Left ventricle myocardium inferior (tissue), 1 donor: ENCODE measurements around the gene TCF7L1. TPM values are rescaled to one million over a fixed set of nuclear protein-coding genes. Genes with fewer than 3 reads are reported as not detected.
A peak's percentile ranks its signal among the peaks of the same experiment; 100 is the strongest.

ENCODE experiments used
- DNase-seq: peaks from one replicate; pipeline ENCODE4 v3.0.0-alpha.2; 2020
- H3K27ac ChIP-seq: fragments of 200-600 bp; replicated peaks from 2 replicates; pipeline ENCODE4 v1.8.0; 2021
- H3K27me3 ChIP-seq: fragments of 200-600 bp; 2 replicates; pipeline ENCODE4 v1.8.0; 2021; ENCODE audit warnings: low read depth
- H3K36me3 ChIP-seq: fragments of 200-600 bp; 2 replicates; pipeline ENCODE4 v1.8.0; 2021
- H3K4me1 ChIP-seq: fragments of 200-600 bp; 2 replicates; pipeline ENCODE4 v1.8.0; 2021
- H3K4me3 ChIP-seq: fragments of 200-600 bp; 2 replicates; pipeline ENCODE4 v1.8.0; 2021; ENCODE audit warnings: mild to moderate bottlenecking, moderate library complexity
- H3K9me3 ChIP-seq: fragments of 200-600 bp; replicated peaks from 2 replicates; pipeline ENCODE4 v1.8.0; 2021
- CTCF ChIP-seq: fragments of 200-600 bp; IDR thresholded peaks from 2 replicates; pipeline ENCODE4 v1.8.0; 2021; ENCODE audit warnings: antibody characterized with exemption, mild to moderate bottlenecking, borderline replicate concordance
- intact Hi-C: fragments of 100-400 bp; cut with micrococcal nuclease; formaldehyde crosslinking; loops from one replicate; pipeline ENCODE4 v1.11.0; 2022
- total RNA-seq: library from RNA; stranded (reverse); fragmentation: NEBNext Ultra II Directional; extraction: Animal tissue kit (Norgen Biotek cat#: 25700); gene quantifications from one replicate; pipeline ENCODE4 v1.2.1, GENCODE V29; 2021
- donor health status: DM: no; HTN: yes; CAD: no; lungs with severe emphysema.

TCF7L1 gene
- total RNA-seq, 1 donor from 2014 or later: 7.0 TPM

GRCh38 chr2:85247610-85248009, 114.4 kb downstream of the TCF7L1 start:
- Histone ChIP-seq H3K4me3 (no peak overlapping the region), H3K4me1 (peaks cover 87% of the 10 kb centered on the region), H3K27ac (peak overlapping the region; percentile 79), H3K9me3 (no peaks in the 10 kb centered on the region), H3K27me3 (no peaks in the 10 kb centered on the region), H3K36me3 (no peaks in the 10 kb centered on the region)
- intact Hi-C loops: no loop called here
- TF ChIP-seq CTCF: no peak
- no peak for DNase-seq

GRCh38 chr2:85248773-85249509, 115.7 kb downstream of the TCF7L1 start:
- H3K4me1 ChIP-seq: peaks cover 75% of the 10 kb centered on the region
- no peaks in the 10 kb centered on the region for H3K36me3 ChIP-seq
- H3K27ac ChIP-seq: peak overlapping the region; percentile 79
- intact Hi-C loops: no loop called here
- H3K27me3 ChIP-seq: no peaks in the 10 kb centered on the region
- no peaks in the 10 kb centered on the region for H3K9me3 ChIP-seq
- DNase-seq: peak; percentile 42
- TF ChIP-seq CTCF: no peak
- peak overlapping the region; percentile 18 for H3K4me3 ChIP-seq

GRCh38 chr2:85250045-85250444, 116.9 kb downstream of the TCF7L1 start:
- H3K9me3 ChIP-seq: no peaks in the 10 kb centered on the region
- DNase-seq: no peak
- H3K4me3 ChIP-seq: no peak overlapping the region
- no peaks in the 10 kb centered on the region for H3K27me3 ChIP-seq
- H3K27ac ChIP-seq: peak overlapping the region; percentile 79
- intact Hi-C loops: no loop called here
- no peak for TF ChIP-seq CTCF
- no peaks in the 10 kb centered on the region for H3K36me3 ChIP-seq
- H3K4me1 ChIP-seq: peaks cover 75% of the 10 kb centered on the region

DNA sequence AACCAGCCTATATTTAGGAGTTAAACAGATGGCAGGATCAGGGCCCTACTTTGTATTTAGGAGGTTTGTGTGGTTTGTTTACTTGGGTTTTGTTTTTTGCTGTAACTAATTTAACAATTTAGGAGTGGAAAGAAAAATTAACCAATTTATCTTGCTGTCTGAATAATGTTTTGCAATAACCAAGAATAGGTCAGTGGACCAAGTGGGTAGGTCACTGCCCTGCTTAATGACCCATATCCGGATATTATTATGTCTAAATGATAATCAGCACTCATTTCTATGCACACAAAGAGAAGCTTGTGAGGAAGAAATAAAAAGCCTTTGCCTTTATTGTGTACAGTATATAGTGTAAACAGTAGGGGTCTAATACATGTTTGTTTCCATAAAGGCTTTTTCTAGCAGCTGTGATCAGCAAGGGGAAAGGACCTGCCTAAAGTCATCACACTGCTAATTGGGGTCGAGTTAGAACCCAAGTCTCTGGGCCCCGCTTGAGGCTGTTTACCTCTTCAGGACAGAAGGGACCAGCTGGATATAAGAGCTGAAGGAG, 118.0 kb downstream of the TCF7L1 start:
- intact Hi-C loops: no loop called here
- Histone ChIP-seq H3K36me3 (no peaks in the 10 kb centered on the region), H3K27ac (peak overlapping the region; percentile 79), H3K4me3 (no peak overlapping the region), H3K27me3 (no peaks in the 10 kb centered on the region), H3K4me1 (peaks cover 77% of the 10 kb centered on the region), H3K9me3 (no peaks in the 10 kb centered on the region)
- no peak for DNase-seq
- TF ChIP-seq CTCF: no peak

GRCh38 chr2:85253890-85254289, 120.7 kb downstream of the TCF7L1 start:
- Histone ChIP-seq H3K9me3 (no peaks in the 10 kb centered on the region), H3K4me1 (peaks cover 77% of the 10 kb centered on the region), H3K4me3 (no peak overlapping the region), H3K36me3 (no peaks in the 10 kb centered on the region), H3K27ac (peak overlapping the region; percentile 84), H3K27me3 (no peaks in the 10 kb centered on the region)
- no peak for DNase-seq
- no peak for TF ChIP-seq CTCF
- intact Hi-C loops: no loop called here
